IPS-NIHi7 (cell line): ENCODE results near the gene PPP1R12B.
"Not testable (repeated sequence)": the region's sequence is repeated elsewhere in the genome, so short reads cannot be mapped to it uniquely, and the experiment has no call there.

Source experiments
- DNase-seq: peaks from one replicate; pipeline ENCODE4 v3.0.0; 2012; ENCODE audit warnings: mixed read lengths; ENCODE audit errors: extremely low spot score

PPP1R12B gene

GRCh38 chr1:202488178-202488649 is 139.7 kb downstream of the PPP1R12B start:
- DNase-seq: not testable (repeated sequence)

GRCh38 chr1:202489101-202489500 is 140.6 kb downstream of the PPP1R12B start:
- DNase-seq: not testable (repeated sequence)

DNA sequence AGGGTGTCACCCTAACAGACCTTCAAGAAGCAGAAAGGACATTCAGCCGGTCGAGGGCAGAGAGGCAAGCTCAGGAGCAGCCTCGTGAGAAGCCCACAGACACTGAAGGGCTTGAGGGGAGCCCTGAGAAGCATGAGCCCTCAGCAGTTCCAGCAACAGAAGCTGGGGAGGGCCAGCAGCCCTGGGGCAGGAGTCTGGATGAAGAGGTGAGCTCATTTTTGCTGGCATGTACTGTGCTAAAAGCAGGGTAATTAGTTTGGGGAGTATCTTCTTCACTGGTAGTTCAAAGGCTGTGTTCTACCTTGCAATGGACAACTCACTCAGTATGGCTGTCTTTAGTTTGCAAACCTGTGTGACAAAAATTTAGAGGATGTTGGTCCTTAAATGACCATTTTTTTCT is 144.6 kb downstream of the PPP1R12B start:
- DNase-seq: not testable (repeated sequence)

DNA sequence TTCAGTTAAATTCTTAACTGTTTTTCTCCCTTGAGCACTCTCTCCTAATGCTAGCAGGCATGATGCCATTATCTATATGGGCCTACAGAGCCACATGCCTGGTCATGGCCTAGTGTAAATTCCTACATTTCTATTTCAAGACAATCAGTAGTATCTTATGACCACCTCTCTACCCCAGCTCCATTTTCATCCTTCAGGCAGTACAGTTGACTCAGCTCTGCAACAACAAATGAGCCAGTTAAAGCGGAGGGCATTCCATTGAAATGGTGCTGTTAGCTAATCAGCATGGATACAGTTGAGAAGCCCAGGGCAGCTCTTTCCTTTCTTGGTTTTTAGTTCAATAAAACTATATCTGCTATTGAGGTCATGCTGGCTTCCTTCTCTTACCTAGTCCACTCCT is 150.0 kb downstream of the PPP1R12B start:
- DNase-seq: no peak

DNA sequence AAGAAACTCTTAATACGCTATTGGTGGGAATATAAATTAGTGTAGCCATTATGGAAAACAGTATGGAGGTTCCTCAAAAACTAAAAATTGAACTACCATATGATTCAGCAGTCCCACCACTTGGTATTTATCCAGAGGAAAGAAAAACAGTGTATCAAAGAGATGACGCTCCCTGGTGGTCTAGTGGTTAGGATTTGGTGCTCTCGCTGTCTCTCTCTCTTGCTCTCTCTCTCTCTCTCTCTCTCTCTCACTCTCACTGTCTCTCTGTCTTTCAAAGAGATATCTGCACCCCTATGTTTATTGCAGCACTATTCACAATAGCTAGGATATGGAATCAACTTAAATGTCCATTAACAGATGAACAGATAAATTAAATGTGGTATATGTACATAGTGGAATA is 151.5 kb downstream of the PPP1R12B start:
- not testable (repeated sequence) for DNase-seq

- DNase-seq: peak; percentile 31
Observed at GRCh38 chr1:202501281-202501680, 152.8 kb downstream of the PPP1R12B start.

DNA sequence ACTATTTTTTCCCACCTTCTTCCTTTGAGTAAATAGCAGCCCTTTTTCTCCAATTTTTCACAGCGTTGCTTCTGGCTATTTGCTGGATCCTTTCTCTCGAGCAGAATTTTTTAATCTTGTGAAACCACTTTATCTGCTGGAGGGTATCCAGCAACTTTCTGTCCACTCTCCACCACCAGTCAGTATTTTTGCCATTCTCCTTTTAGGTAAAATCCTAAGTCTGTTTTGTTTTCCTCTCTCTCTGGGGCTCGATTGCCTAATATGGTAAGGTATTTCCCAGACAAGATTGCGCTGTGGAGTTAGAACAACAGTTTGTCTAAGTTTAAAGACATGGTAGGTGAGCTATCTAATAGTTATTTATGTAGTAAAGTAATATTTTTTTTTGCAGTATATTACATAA is 156.9 kb downstream of the PPP1R12B start:
- DNase-seq: peak; percentile 16

- not testable (repeated sequence) for DNase-seq
Observed at GRCh38 chr1:202505880-202506575, 157.5 kb downstream of the PPP1R12B start.

DNA sequence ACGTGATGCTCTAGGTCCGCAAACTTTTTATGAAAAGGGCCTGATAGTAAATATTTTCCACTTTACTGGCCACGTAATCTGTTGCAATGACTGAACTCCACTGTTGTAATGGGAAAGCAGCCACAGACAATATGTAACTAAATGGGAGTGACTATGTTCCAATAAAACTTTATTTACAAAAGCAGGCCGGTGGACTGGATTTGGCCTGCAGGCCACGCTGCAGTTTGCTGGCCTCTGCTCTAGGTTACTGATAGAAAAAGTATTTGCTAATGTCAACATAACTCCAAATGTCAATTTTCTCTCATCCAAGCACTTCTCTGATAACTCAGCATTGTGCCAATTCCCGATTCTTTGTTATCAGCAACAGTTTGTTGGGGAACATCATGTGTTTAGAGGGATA is 160.4 kb downstream of the PPP1R12B start:
- DNase-seq: not testable (repeated sequence)

DNA sequence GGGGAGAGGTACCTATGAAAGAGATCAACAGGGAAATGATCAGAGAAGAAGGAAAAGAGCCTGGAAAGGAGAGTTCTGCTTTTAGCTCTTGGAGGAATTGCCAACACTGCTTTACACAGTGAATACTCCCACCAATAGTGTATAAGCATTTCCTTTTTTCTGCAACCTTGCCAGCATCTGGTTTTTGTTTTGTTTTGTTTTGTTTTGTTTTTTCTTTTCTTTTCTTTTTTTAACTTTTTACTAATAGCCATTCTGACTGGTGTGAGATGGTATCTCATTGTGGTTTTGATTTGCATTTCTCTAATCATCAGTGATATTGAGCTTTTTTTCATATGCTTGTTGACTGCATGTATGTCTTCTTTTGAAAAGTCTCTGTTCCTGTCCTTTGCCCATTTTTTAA is 165.4 kb downstream of the PPP1R12B start:
- not testable (repeated sequence) for DNase-seq

DNA sequence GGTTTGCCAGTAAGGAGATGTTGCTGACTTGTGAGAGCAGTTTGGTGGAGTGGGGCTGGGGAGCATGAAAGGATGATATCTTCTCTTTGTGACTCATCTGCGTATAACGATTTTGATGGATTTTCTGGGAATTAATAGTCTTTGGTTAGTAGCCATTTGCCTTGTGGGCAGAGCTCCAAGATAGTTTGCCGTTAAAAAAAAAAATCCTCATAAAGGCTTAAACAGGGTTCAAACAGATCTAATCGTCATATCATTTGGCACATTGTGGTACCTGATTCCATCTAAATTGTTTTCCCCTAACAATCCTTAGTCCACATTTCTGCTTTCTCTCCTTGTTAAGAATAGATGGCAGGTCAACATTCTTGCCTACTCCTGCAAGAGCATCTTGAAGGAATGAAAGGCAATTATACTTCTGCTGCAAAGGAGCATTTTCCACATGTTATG is 168.0 kb downstream of the PPP1R12B start:
- DNase-seq: no peak

GRCh38 chr1:202517146-202517545 is 168.6 kb downstream of the PPP1R12B start:
- DNase-seq: not testable (repeated sequence)

GRCh38 chr1:202518180-202518579 is 169.7 kb downstream of the PPP1R12B start:
- not testable (repeated sequence) for DNase-seq

DNA sequence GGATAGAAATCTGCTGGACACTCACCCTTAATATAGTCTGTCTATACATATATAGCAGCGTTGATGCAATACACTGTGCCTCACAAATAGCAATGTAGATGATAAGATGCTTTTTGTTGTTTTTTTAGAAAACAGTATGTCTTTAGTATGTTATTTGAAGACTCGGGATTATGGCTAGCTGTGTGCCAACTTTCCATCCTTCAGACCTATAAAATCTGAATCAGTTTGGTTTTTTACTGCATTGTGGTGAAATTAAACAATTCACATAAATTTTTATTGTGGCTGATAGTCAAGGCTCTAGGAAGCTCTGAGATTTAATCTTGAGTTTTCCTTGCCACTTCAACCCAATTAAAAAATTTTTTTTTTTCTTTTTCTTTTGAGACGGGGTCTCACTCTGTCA is 170.4 kb downstream of the PPP1R12B start:
- DNase-seq: not testable (repeated sequence)

- DNase-seq: not testable (repeated sequence)
Observed at GRCh38 chr1:202520129-202520856, 171.8 kb downstream of the PPP1R12B start.

GRCh38 chr1:202520857-202521216 is 172.3 kb downstream of the PPP1R12B start:
- DNase-seq: not testable (repeated sequence)

DNA sequence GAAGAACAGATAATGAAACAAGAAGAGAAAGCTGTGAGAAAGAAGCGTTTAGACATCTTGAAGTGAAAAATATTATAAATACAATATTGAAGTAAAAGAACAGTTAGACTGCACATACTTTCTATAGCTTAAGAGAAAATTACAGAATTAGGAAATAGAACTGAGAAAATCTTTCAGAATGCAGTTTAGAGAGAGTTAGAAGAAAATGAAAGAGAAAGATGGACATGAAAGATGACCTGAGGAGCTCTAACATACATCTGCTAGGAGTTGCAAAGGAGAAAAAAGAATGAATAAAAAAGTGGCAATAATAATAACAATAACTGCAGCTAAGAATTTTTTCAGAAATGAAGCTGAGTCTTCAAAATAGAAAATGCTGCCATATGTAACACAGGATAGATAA is 173.0 kb downstream of the PPP1R12B start:
- DNase-seq: not testable (repeated sequence)

- DNase-seq: no peak
Observed at GRCh38 chr1:202521886-202522285, 173.4 kb downstream of the PPP1R12B start.

DNA sequence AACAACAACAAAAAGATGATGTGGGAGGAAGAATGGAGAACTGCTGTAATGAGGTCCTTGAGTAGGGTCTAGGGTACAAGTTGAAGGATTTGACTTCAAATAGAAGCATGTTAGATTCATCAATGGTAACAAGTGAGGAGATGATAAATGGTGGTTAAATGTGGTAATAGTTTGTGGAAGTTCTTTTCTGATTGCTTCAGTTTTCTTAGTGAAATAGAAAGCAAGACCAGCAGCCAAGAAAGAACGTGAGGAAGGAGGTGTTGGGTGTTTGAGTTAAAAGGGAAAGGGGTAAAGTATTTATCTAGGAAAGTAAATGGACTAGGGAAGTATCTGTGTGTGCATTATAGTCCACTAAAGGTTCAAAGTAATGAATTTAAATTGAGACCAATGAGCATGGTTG is 177.6 kb downstream of the PPP1R12B start:
- DNase-seq: not testable (repeated sequence)

DNA sequence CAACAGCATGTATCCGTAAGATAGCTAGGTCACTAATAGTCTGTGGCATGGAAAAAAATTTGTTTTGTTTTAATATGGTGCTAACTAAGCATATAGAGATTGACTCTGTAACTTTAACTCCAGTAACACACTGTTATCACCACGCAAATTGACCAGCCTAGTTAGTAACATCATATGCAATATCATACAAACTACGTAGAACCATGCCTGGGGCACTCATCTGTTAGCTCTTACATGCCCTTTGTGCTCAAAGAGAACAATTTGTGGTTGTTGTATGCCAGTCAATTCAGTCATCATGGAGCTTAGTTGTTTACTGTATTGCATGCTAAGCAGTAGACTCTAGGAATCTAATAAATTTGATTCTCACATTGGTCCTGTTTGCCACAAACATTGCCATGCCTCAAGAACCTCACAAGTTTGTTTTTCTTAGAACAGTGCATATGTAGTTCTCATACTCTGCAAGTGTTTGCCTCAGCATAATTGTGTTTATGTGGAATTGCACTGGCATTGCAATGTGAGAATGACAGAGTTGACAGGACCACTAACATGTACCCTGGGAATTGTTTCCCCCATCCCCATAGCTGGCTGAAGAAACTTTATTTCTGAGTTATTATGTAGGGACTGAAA is 179.7 kb downstream of the PPP1R12B start:
- not testable (repeated sequence) for DNase-seq

GRCh38 chr1:202530686-202531085 is 182.2 kb downstream of the PPP1R12B start:
- DNase-seq: not testable (repeated sequence)

DNA sequence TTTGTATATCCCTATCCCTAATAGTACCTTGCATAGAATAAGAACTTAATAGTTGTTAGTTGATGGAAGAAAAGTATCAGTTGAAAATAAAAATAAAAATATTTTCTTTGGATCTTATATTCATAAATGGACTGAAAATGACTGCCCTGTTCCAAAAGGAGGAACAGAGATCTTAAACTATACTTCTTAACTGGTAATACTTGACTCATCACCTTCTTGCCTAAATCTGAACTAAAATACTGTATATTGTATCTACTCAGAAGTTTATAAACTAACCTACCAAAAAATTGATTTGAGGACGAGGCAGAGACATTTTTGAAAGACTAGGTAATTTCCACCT is 182.9 kb downstream of the PPP1R12B start:
- no peak for DNase-seq
